A673 (cell line): ENCODE data around the gene SETD1A. TPM values are rescaled to one million over a fixed set of nuclear protein-coding genes. Genes with fewer than 3 reads are reported as not detected.

Experiments
- BruUV-seq: library from RNA; stranded (reverse); fragments of 400-500 nt; replicated peaks from 2 replicates; lab custom pipeline; 2021; lab: Mats Ljungman, UMichigan
- CTCF ChIA-PET: fragments of 300-600 bp; sonication (Branson Sonifier 250); formaldehyde crosslinking; loops from one replicate; lab custom pipeline; 2022; ENCODE audit warnings: antibody characterized with exemption; lab: Charles Lee
- POLR2A ChIA-PET: fragments of 300-600 bp; sonication (Branson Sonifier 250); formaldehyde crosslinking; loops from one replicate; lab custom pipeline; 2022; ENCODE audit warnings: antibody characterized with exemption; ENCODE audit not compliant: low non-redundant PET; lab: Charles Lee
- DNase-seq: peaks from one replicate; pipeline ENCODE4 v3.0.0-alpha.2; 2015; ENCODE audit warnings: low spot score
- H3K27ac ChIP-seq: fragments of 200-600 bp; sonication (generic); 2 replicates; pipeline ENCODE4 v1.5.1; 2016; ENCODE audit warnings: mixed run types, low read depth, mild to moderate bottlenecking, mixed read lengths, antibody characterized with exemption, low read length; ENCODE audit not compliant: poor library complexity, severe bottlenecking
- H3K27me3 ChIP-seq: fragments of 200-600 bp; sonication (generic); replicated peaks from 2 replicates; pipeline ENCODE4 v1.6.1; 2017; ENCODE audit warnings: mixed run types, low read depth, mild to moderate bottlenecking, mixed read lengths, antibody characterized with exemption, low read length; ENCODE audit not compliant: insufficient read depth, poor library complexity
- H3K36me3 ChIP-seq: fragments of 200-600 bp; sonication (generic); 2 replicates; pipeline ENCODE4 v1.6.1; 2016; ENCODE audit warnings: mixed run types, mild to moderate bottlenecking, mixed read lengths, antibody characterized with exemption, low read length; ENCODE audit not compliant: insufficient read depth, poor library complexity, severe bottlenecking
- H3K4me1 ChIP-seq: fragments of 200-600 bp; sonication (generic); 2 replicates; pipeline ENCODE4 v1.6.1; 2017; ENCODE audit warnings: mixed run types, mild to moderate bottlenecking, mixed read lengths, antibody characterized with exemption, low read length; ENCODE audit not compliant: insufficient read depth, poor library complexity, severe bottlenecking
- H3K4me3 ChIP-seq: fragments of 200-600 bp; sonication (generic); 2 replicates; pipeline ENCODE4 v1.5.1; 2016; ENCODE audit warnings: low read depth, mixed run types, mild to moderate bottlenecking, mixed read lengths, low read length; ENCODE audit not compliant: poor library complexity, severe bottlenecking
- H3K9me3 ChIP-seq: fragments of 200-600 bp; sonication (generic); 2 replicates; pipeline ENCODE4 v1.6.1; 2016; ENCODE audit warnings: mixed run types, low read depth, mild to moderate bottlenecking, mixed read lengths, antibody characterized with exemption, low read length; ENCODE audit not compliant: poor library complexity, severe bottlenecking
- CTCF ChIP-seq: fragments of 300-800, 200-600 bp; sonication (generic); conservative IDR thresholded peaks from 2 replicates; pipeline ENCODE4 v1.5.1; 2017; ENCODE audit warnings: low read depth, mild to moderate bottlenecking, antibody characterized with exemption, low read length, moderate library complexity, mixed read lengths
- EZH2 ChIP-seq: fragments of 200-600 bp; sonication (generic); IDR thresholded peaks from 2 replicates; pipeline ENCODE4 v1.6.1; 2017; ENCODE audit warnings: borderline replicate concordance, low read depth, mild to moderate bottlenecking, mixed read lengths, antibody characterized with exemption, low read length; ENCODE audit not compliant: poor library complexity, severe bottlenecking
- intact Hi-C: fragments of 100-400 bp; cut with micrococcal nuclease; formaldehyde crosslinking; loops from one replicate; pipeline ENCODE4 v1.10.0; 2022; ENCODE audit not compliant: unreplicated experiment
- total RNA-seq: library from RNA; stranded (reverse); gene quantifications from 2 replicates; pipeline ENCODE4 v1.2.3, GENCODE V29; 2021

The SETD1A gene
- total RNA-seq, 1 experiment from 2014 or later: 31.4 TPM

DNA sequence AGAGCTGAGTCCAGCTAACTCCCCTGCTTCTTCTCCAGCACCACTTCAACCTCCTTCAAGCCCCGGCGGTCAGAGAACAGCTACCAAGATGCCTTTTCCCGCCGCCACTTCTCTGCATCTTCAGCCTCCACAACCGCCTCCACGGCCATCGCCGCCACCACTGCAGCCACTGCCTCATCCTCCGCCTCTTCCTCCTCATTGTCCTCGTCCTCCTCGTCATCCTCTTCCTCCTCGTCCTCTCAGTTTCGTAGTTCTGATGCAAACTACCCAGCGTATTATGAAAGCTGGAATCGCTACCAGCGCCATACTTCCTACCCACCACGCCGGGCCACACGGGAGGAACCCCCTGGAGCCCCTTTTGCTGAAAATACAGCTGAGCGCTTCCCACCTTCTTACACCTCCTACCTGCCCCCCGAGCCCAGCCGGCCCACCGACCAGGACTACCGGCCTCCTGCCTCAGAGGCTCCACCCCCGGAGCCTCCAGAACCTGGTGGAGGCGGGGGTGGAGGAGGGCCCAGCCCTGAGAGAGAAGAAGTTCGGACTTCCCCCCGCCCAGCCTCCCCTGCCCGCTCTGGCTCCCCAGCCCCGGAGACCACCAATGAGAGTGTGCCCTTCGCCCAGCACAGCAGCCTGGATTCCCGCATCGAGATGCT, 7.1 kb downstream of the SETD1A start:
- H3K4me1 ChIP-seq: no peaks in the 10 kb centered on the region
- no peak overlapping the region for H3K4me3 ChIP-seq
- ChIA-PET POLR2A (no interaction called here), CTCF (no interaction called here)
- no peak for TF ChIP-seq CTCF
- TF ChIP-seq EZH2: no peak
- no peak for DNase-seq
- H3K27me3 ChIP-seq: no peaks in the 10 kb centered on the region
- H3K27ac ChIP-seq: no peak overlapping the region
- H3K36me3 ChIP-seq: peaks cover 83% of the 10 kb centered on the region
- BruUV-seq: no TSS peak
- intact Hi-C loops: no loop called here
- H3K9me3 ChIP-seq: no peaks in the 10 kb centered on the region

GRCh38 chr16:30965436-30965835, 7.9 kb downstream of the SETD1A start:
- H3K36me3 ChIP-seq: peaks cover 78% of the 10 kb centered on the region
- TF ChIP-seq CTCF (no peak), EZH2 (no peak)
- no peaks in the 10 kb centered on the region for H3K9me3 ChIP-seq
- intact Hi-C loops: no loop called here
- ChIA-PET CTCF (no interaction called here), POLR2A (no interaction called here)
- no peak overlapping the region for H3K4me3 ChIP-seq
- no peaks in the 10 kb centered on the region for H3K4me1 ChIP-seq
- DNase-seq: no peak
- no peaks in the 10 kb centered on the region for H3K27me3 ChIP-seq
- H3K27ac ChIP-seq: no peak overlapping the region
- BruUV-seq: no TSS peak

GRCh38 chr16:30966033-30966619, 8.6 kb downstream of the SETD1A start:
- H3K9me3 ChIP-seq: no peaks in the 10 kb centered on the region
- intact Hi-C loops: no loop called here
- H3K27me3 ChIP-seq: no peaks in the 10 kb centered on the region
- H3K4me1 ChIP-seq: no peaks in the 10 kb centered on the region
- peaks cover 78% of the 10 kb centered on the region for H3K36me3 ChIP-seq
- POLR2A ChIA-PET: no interaction called here
- no peak overlapping the region for H3K27ac ChIP-seq
- H3K4me3 ChIP-seq: no peak overlapping the region
- no peak for DNase-seq
- TF ChIP-seq CTCF (no peak), EZH2 (no peak)
- no TSS peak for BruUV-seq
- CTCF ChIA-PET: no interaction called here
